Peyer's patch (tissue), 4 donors: Measurements from ENCODE around the gene SLC9A7. TPM values are rescaled to one million over a fixed set of nuclear protein-coding genes. Genes with fewer than 3 reads are reported as not detected.

Source experiments
- DNase-seq, 3 donors: peaks; one replicate each; pipeline ENCODE4 v3.0.0-alpha.2; 2017 to 2019
- H3K27ac ChIP-seq, 4 donors: fragments of 200-600 bp; sonication (generic); one replicate each; pipeline ENCODE4 v1.5.1; 2016 to 2019
- H3K27me3 ChIP-seq, 2 donors: fragments of 200-600 bp; sonication (generic); one replicate each; pipeline ENCODE4 v1.5.1; 2019
- H3K36me3 ChIP-seq, 3 donors: fragments of 200-600 bp; sonication (generic); one replicate each; pipeline ENCODE4 v1.5.1; 2016 to 2019
- H3K4me1 ChIP-seq, 4 donors: fragments of 200-600 bp; sonication (generic); one replicate each; pipeline ENCODE4 v1.5.1; 2016 to 2019
- H3K4me3 ChIP-seq, 4 donors: fragments of 200-600 bp; sonication (generic); 1 replicate in 3 of 4; 2 replicates in 1 of 4; pipeline ENCODE4 v1.5.1; 2016 to 2019; ENCODE audit warnings: mild to moderate bottlenecking in 1 of 4
- H3K9me3 ChIP-seq, 4 donors: fragments of 200-600 bp; sonication (generic); one replicate each; pipeline ENCODE4 v1.5.1; 2016 to 2019; ENCODE audit warnings: mild to moderate bottlenecking in 1 of 4
- POLR2A ChIP-seq, 2 donors: fragments of 450-650 bp; IDR thresholded peaks; one replicate each; pipeline ENCODE4 v1.5.1; 2017; ENCODE audit warnings: antibody characterized with exemption in 2 of 2, mild to moderate bottlenecking in 2 of 2, moderate library complexity in 2 of 2
- total RNA-seq, 4 donors: library from RNA; depleted of rRNA; stranded (reverse); fragments of >200 nt; gene quantifications; one replicate each; pipeline ENCODE4 v1.1.0, GENCODE V29; 2016
- TF ChIP-seq, protein P1 (sequence below), 6 experiments: fragments of 450-650 bp in 4 of 6; fragments of 200-600 bp in 2 of 6; sonication (generic) in 1 of 6; IDR thresholded peaks; one replicate each; pipeline ENCODE4 v1.5.1; 2017 to 2019; ENCODE audit warnings: antibody characterized with exemption in 6 of 6, mild to moderate bottlenecking in 3 of 6, moderate library complexity in 1 of 6

SLC9A7 gene
- total RNA-seq, 4 donors from 2014 or later: 0.35 to 9.1 (median 2.2) TPM

DNA sequence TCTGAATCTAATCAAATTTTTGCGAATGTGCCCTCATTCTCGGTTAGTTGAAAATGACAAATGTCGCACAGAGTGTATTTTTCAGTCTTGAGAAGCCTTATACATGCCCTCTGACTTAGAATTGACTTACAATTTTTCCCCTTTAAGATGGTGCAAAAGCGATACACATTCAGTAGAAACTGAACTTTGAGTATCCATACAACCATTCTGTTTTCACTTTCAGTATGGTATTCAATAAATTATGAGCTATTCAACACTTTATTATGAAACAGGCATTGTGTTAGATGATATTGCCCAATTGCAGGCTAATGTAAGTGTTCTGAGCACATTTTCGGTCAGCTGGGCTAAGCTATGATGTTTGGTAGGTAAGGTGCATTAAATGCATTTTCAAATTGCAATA, 43.4 kb downstream of the SLC9A7 start:
- no peak for TF ChIP-seq POLR2A (IDR thresholded peaks at IDR 0.05)
- TF ChIP-seq, protein P1, sequence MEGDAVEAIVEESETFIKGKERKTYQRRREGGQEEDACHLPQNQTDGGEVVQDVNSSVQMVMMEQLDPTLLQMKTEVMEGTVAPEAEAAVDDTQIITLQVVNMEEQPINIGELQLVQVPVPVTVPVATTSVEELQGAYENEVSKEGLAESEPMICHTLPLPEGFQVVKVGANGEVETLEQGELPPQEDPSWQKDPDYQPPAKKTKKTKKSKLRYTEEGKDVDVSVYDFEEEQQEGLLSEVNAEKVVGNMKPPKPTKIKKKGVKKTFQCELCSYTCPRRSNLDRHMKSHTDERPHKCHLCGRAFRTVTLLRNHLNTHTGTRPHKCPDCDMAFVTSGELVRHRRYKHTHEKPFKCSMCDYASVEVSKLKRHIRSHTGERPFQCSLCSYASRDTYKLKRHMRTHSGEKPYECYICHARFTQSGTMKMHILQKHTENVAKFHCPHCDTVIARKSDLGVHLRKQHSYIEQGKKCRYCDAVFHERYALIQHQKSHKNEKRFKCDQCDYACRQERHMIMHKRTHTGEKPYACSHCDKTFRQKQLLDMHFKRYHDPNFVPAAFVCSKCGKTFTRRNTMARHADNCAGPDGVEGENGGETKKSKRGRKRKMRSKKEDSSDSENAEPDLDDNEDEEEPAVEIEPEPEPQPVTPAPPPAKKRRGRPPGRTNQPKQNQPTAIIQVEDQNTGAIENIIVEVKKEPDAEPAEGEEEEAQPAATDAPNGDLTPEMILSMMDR (IDR thresholded peaks at IDR 0.05): no peak
- no peak overlapping the region for H3K4me3 ChIP-seq
- peaks cover 0 to 4% (median 0%) of the 10 kb centered on the region in 4 donors for H3K4me1 ChIP-seq
- no peaks in the 10 kb centered on the region for H3K9me3 ChIP-seq
- H3K36me3 ChIP-seq: no peaks in the 10 kb centered on the region
- DNase-seq: no peak
- no peak overlapping the region for H3K27ac ChIP-seq
- no peaks in the 10 kb centered on the region for H3K27me3 ChIP-seq

GRCh38 chrX:46713672-46714490, 45.0 kb downstream of the SLC9A7 start:
- Histone ChIP-seq H3K36me3 (no peaks in the 10 kb centered on the region), H3K27me3 (no peaks in the 10 kb centered on the region), H3K4me1 (peaks cover 0 to 4% (median 0%) of the 10 kb centered on the region in 4 donors), H3K9me3 (no peaks in the 10 kb centered on the region), H3K4me3 (no peak overlapping the region), H3K27ac (no peak overlapping the region)
- DNase-seq: no peak
- no peak for TF ChIP-seq POLR2A (IDR thresholded peaks at IDR 0.05)
- TF ChIP-seq, protein P1 (IDR thresholded peaks at IDR 0.05): no peak

DNA sequence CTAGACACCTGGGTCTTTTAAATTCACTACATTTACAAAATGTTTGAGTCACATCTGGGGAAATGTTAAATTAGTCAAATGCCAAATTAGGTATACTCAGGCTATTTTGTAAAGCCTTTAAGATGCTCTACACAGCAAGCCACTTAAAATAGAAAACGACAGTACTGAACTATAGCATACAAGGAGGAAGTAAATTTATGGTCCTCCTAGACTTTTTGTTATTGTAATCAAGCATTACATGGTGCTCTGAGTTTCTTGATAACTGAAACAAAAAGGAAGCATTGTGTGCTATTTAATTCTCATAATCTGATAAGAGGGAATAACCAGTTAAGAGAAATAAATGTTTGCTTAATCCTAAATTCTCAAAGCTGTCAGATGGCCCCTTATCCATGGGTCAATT, 46.2 kb downstream of the SLC9A7 start:
- H3K36me3 ChIP-seq: no peaks in the 10 kb centered on the region
- no peak overlapping the region for H3K27ac ChIP-seq
- H3K27me3 ChIP-seq: no peaks in the 10 kb centered on the region
- H3K4me3 ChIP-seq: no peak overlapping the region
- H3K9me3 ChIP-seq: no peaks in the 10 kb centered on the region
- TF ChIP-seq, protein P1 (IDR thresholded peaks at IDR 0.05): no peak
- no peak for TF ChIP-seq POLR2A (IDR thresholded peaks at IDR 0.05)
- peaks cover 0 to 4% (median 0%) of the 10 kb centered on the region in 4 donors for H3K4me1 ChIP-seq
- DNase-seq: no peak

- peaks cover 0 to 4% (median 0%) of the 10 kb centered on the region in 4 donors for H3K4me1 ChIP-seq
- H3K27ac ChIP-seq: no peak overlapping the region
- no peak for DNase-seq
- no peaks in the 10 kb centered on the region for H3K36me3 ChIP-seq
- no peak overlapping the region for H3K4me3 ChIP-seq
- H3K27me3 ChIP-seq: no peaks in the 10 kb centered on the region
- TF ChIP-seq POLR2A (IDR thresholded peaks at IDR 0.05): no peak
- TF ChIP-seq, protein P1 (IDR thresholded peaks at IDR 0.05): no peak
- no peaks in the 10 kb centered on the region for H3K9me3 ChIP-seq
These were observed 47.8 kb downstream of the SLC9A7 start for GRCh38 chrX:46710927-46711623.

DNA sequence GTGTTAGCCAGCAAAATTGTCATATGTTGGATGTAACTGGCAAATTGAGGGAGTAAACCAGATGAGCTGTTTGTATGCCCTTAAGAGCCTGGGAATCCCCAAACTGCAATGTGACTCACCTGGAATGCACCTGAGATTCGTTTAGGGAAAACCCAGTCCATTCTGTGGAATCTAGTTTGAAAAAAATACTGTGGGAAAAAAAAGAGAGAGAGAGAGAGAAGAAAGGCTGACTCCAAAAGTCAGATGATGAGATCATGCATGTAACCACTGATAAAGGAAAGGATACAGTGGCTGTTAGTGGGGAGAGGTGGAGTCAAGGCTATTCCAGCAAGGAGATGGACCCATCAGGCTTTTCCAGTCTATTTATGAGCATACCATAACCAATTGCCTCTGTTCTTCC, 48.5 kb downstream of the SLC9A7 start:
- TF ChIP-seq POLR2A (IDR thresholded peaks at IDR 0.05): no peak
- TF ChIP-seq, protein P1 (IDR thresholded peaks at IDR 0.05): no peak
- no peak for DNase-seq
- Histone ChIP-seq H3K27ac (no peak overlapping the region), H3K4me1 (peaks cover 0 to 4% (median 0%) of the 10 kb centered on the region in 4 donors), H3K9me3 (no peaks in the 10 kb centered on the region), H3K4me3 (no peak overlapping the region), H3K27me3 (no peaks in the 10 kb centered on the region), H3K36me3 (no peaks in the 10 kb centered on the region)
